Measurements from ENCODE around the gene HYDIN. TPM values are rescaled to one million over a fixed set of nuclear protein-coding genes. Genes with fewer than 3 reads are reported as not detected.

The HYDIN gene
- total RNA-seq, 1 experiment from 2014 or later, result not detected

- TF ChIP-seq ZBTB33 (IDR thresholded peaks at IDR 0.05; ENCODE audit: extremely low read depth, insufficient replicate concordance, low read length), result peak; percentile 75
Observed at GRCh38 chr16:70800781-70801480, 429.6 kb downstream of the HYDIN start, which contains the start of gene VAC14 (continued).

GRCh38 chr16:70800311-70800710 is 430.2 kb downstream of the HYDIN start:
- H3K27ac ChIP-seq (ENCODE audit: low read depth, low read length), result peak overlapping the region; percentile 57
- TSS peak; percentile 44 for BruUV-seq (replicated peaks)
- H2AFZ ChIP-seq (ENCODE audit: low read depth, low read length, poor library complexity, severe bottlenecking), result no peak overlapping the region
- peaks cover 55% of the 10 kb centered on the region for H3K79me2 ChIP-seq (ENCODE audit: insufficient read depth, low read length)
- peak overlapping the region; percentile 74 to 97 for H3K4me3 ChIP-seq (replicated peaks in 1 of 2; ENCODE audit: low read depth in 1 of 2, low read length in 2 of 2)
- RAD21 ChIA-PET (ENCODE audit: low non-redundant PET in 1 of 2, low total read pairs in 2 of 2, uncharacterized antibody in 2 of 2, unreplicated experiment in 2 of 2), result no interaction called here
- POLR2A ChIA-PET, result no interaction called here
- peaks cover 0 to 9% of the 10 kb centered on the region in 2 experiments; a peak in 1 of 4 replicates for H3K9me3 ChIP-seq (ENCODE audit: control insufficient read depth in 1 of 2, insufficient read depth in 1 of 2, low read depth in 1 of 2, low read length in 2 of 2)
- H3K9me2 ChIP-seq (ENCODE audit: insufficient read depth), result no peaks in the 10 kb centered on the region
- H3K4me2 ChIP-seq (ENCODE audit: low read length), result peak overlapping the region; percentile 83
- no peaks in the 10 kb centered on the region for H4K20me1 ChIP-seq (ENCODE audit: insufficient read depth)
- ATAC-seq, result peak; percentile 16
- peaks cover 9 to 16% of the 10 kb centered on the region in 2 experiments for H3K4me1 ChIP-seq (ENCODE audit: control insufficient read depth in 1 of 2, insufficient read depth in 2 of 2, low read length in 2 of 2)
- H3K9ac ChIP-seq (ENCODE audit: low read length), result peak overlapping the region; percentile 87
- intact Hi-C loops (cut with micrococcal nuclease), result loop anchor here (5.0 kb wide), 1 partner anchor 557 kb away; the partner anchor contains the start of gene CALB2
- H3K36me3 ChIP-seq (ENCODE audit: control insufficient read depth in 1 of 2, insufficient read depth in 2 of 2, low read length in 2 of 2), result no peaks in the 10 kb centered on the region
- no peak for TF ChIP-seq TCF7L2 (IDR thresholded peaks at IDR 0.05; ENCODE audit: borderline replicate concordance, extremely low read depth, insufficient read depth, insufficient read length)
- no peak for TF ChIP-seq MAX (IDR thresholded peaks at IDR 0.05)
- TF ChIP-seq POLR2A (IDR thresholded peaks at IDR 0.05; ENCODE audit: borderline replicate concordance, extremely low read depth, insufficient read depth, insufficient read length), result no peak
- no peak for TF ChIP-seq SIN3A (IDR thresholded peaks at IDR 0.05; ENCODE audit: low read depth)
- TF ChIP-seq ATF3 (IDR thresholded peaks at IDR 0.05), result no peak
- TF ChIP-seq ZNF274 (IDR thresholded peaks at IDR 0.05; ENCODE audit: low read depth, low read length), result no peak
- TF ChIP-seq REST (IDR thresholded peaks at IDR 0.05; ENCODE audit: low read depth), result no peak
- TF ChIP-seq SRF (IDR thresholded peaks at IDR 0.05; ENCODE audit: low read depth), result no peak
- no peak for TF ChIP-seq RAD21 (IDR thresholded peaks at IDR 0.05; ENCODE audit: low read depth)
- no peak for TF ChIP-seq CBX3 (IDR thresholded peaks at IDR 0.05; ENCODE audit: low read depth)
- no peak for TF ChIP-seq ZBTB33 (IDR thresholded peaks at IDR 0.05; ENCODE audit: extremely low read depth, insufficient replicate concordance, low read length)
- TF ChIP-seq CEBPB (IDR thresholded peaks at IDR 0.05; ENCODE audit: low read depth), result no peak
- no peaks in the 10 kb centered on the region for H3K27me3 ChIP-seq (ENCODE audit: insufficient read depth, low read length)
- CTCF ChIA-PET, result no interaction called here
- no peak for DNase-seq (ENCODE audit: low read depth, low spot score)
